ENCODE measurements around the gene TRMT10B.

- TF ChIP-seq POLR2A (IDR thresholded peaks at IDR 0.05; ENCODE audit: low read depth, low read length) (no peak), POLR2AphosphoS5 (IDR thresholded peaks at IDR 0.05; ENCODE audit: low read depth, low read length) (no peak), TAF1 (IDR thresholded peaks at IDR 0.05; ENCODE audit: low read depth, low read length) (no peak), POU2F2 (IDR thresholded peaks at IDR 0.05; ENCODE audit: low read depth, low read length) (no peak), SPI1 (IDR thresholded peaks at IDR 0.05; ENCODE audit: low read depth, low read length) (no peak), PAX5 (IDR thresholded peaks at IDR 0.05; ENCODE audit: insufficient read depth, low read length, severe bottlenecking) (no peak)
Measured at GRCh38 chr9:37740128-37740527, 13.5 kb upstream of the TRMT10B start.

Data from GM12891 (cell line).